NCI-H82 treated with DMSO at 0.1 percent for 48 hours (cell line): Measurements from ENCODE around the gene SEMA6A.
"Not testable (repeated sequence)": the region's sequence is repeated elsewhere in the genome, so short reads cannot be mapped to it uniquely, and the experiment has no call there.

ENCODE experiments used
- DNase-seq: peaks from one replicate; lab custom pipeline; 2025; ENCODE audit not compliant: unreplicated experiment; lab: John Stamatoyannopoulos, UW

Gene SEMA6A

DNA sequence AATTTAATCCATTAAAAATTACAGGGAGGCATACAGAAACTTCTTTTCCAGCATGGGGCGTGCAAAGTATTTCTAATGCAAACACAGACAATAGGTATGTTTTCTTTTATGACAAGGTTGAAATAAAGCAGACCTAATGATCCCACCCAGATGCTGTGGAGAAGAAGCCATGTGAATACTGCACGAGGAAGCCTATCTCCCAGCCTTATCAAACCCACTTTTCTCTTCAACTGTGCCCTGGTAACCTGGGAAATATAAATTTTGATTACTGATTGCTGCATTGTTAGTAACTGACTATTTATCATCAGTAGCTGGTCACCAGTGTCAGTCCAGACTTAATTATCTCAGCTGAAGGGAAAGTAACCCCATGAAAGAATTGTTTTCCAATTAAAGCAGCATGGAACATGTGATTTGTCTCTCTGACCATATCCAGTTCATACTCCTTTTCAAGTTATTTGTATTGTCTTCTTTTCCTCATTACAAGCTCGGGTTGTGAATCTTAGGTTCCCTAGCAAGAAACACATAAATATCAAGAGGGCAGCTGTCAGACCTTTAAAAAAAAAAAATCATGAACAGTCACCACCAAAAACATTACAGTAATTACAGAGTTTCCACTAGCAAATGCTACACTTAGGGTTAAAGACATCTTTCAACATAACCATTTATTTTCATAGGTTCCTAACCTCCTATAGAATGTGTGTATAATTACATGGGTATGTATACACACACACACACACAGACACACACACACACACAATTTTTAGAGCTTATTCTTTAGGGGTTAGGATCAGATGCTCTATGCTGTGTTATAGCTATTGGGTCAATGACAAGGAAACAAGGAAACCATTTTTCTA is 50.3 kb downstream of the SEMA6A start:
- no peak for DNase-seq

DNA sequence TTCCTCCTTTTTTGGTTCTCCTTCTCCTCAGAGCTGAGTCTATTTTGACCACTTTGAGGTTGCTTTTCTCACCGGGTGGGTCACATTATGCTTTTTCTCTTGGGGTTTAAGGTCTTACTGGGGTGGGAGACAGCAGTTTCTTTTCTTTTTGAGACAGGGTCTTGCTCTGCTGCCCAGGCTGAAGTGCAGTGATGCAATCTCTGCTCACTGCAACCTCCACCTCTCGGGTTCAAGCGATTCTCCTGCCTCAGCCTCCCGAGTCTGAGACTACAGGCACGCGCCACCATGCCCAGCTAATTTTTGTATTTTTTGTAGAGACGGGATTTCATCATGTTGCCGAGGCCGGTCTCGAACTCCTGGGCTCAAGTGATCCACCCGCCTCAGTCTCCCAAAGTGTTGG is 51.4 kb downstream of the SEMA6A start:
- DNase-seq: not testable (repeated sequence)

- no peak for DNase-seq
Measured at GRCh38 chr5:116522356-116523136, 52.1 kb downstream of the SEMA6A start.

DNA sequence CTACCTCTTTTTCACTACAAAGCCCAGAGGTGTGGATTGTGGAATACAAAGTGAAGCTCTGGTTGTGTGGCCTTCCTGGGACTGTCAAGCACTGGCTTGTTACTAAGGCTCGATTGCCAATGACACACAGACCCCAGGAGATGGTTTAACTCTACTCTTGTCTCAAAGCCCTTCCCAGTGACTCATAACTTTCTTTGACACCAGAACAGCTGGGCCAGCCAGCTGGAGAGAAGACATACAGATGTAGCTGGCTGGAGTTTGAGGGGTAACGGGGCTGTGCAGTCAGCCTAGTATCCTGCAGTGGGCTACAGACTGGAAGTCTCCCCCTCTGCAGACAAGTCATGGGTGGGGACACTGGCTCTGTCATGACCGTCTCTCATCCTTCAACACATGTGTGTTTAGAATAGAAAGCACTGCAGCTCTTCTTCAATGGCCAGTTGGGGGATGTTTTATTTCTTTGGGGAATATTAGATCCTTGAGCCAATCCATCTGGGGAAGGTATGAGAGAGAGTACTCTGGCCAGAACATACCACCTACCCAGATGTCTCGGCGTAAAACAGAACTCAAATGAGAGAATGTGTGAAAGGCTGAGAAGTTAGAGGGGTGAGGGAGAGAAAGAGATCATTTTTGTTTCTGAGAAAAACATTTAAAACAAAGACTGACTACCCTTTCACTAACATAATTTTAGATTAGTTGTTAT is 53.3 kb downstream of the SEMA6A start:
- DNase-seq: no peak

DNA sequence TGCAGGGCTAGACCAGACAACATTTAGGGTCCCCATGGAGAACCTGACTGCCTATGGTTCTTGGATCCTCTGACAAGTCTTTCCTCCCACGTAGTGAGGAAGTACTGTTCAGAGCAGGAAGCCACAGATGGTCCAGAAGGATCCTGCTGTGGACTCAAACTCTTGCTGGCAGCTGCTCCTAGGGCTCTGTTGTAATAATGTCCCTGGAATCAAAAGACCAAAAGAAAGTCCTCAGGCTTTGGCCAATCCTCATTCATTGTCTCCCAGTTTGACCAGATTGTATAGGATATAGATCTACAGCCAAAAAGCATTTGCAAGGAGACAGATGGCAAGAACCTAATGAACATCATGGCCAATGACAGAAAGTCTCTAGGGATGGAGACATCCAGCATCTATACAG is 53.9 kb downstream of the SEMA6A start:
- no peak for DNase-seq

DNA sequence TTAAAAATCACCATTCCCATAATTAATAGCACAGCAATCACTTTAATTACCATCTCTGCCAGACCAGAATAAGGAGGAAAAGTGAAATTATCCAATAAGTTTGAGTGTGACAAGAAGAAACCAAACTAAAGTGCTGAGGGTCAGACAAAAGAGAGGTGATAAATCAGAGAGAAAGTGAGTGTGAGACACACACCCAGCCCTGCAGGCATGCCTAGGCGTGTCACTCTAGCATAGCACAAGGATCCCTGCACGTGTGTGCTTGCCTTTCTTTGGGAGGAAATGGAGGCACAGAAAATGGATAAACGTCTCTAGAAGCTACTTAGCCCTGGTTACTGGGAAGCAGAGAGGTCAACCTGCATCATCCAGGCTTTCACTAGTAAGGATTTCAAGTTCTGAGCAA is 56.2 kb downstream of the SEMA6A start:
- no peak for DNase-seq

DNA sequence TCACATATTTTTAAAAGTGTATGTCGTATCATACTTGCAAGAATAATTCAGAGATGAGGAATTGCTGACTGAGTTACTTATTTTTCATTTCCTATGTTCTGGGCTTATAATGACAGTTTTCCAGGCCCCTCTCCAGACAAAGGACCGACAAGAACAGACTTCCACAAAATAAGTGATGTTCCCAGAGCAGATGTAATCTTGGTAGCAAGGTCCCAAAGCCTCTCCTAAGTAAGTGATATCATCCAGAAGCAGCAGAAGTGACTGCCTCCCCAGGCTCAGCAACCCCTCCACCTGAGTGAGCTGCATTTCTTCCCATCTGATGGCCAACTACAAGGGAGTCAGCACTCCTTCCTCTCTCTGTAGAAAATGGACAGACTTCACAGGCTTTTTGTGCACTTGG is 57.1 kb downstream of the SEMA6A start:
- no peak for DNase-seq

DNA sequence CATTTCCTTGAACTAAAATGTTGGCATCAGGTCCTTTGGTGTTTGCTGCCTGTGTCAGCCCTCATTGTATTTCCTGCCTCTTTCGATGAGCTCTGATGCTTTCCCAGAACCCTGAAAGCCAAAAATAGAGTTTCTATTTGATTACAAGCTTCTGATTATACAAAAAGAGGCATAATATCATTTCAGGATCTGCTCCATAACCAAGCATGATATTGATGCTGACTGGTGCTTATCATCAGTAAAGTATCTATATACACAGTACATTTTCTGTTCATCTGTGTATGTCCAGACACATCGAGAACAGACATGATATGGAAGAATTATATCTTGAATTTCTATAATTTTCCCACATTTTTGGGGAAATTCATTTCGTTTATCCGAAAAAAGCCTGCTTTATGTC is 58.6 kb downstream of the SEMA6A start:
- no peak for DNase-seq

DNA sequence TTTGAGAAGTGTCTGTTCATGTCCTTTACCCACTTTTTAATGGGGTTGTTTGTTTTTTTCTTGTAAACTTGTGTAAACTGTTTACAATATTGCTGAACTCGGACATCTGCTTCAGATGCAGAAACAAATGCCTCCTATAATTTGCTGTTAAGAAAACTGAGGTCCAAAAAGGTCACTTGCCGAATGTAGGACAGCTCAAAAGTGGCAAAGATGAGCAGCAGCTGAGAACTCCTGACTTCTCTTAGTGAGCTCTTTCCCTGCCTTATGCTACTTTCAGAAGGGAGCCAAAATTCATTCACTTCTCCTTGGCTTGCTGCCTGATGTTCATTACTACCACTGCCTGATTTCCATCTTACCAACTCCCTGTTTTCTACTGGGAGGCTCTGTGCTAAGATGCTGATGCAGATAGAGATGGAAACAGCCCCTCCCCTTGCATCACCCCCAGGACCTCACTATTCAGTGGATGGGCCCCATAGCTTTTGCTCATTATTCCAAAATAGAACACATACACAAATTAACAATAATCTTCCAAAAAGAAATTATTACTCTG is 60.1 kb downstream of the SEMA6A start:
- no peak for DNase-seq

DNA sequence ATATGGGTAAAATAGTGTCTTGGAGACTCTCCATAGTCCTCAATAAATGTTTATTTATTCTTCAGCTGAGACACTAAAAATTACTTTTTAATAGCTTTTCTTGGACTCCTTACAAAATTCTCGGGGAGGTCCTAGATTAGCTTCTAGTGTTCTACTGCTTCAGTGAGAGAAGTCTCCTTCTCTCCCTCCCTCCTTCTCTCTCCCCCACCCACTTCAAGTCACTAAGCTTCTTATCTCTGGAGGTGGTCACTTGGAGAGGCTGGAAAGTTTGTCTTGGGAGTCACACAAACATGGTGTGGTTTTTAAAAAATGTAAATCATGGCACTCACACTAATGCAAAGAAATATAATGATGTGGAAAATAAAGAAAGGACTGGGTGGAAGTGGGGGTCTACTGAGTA is 64.1 kb downstream of the SEMA6A start:
- DNase-seq: no peak

GRCh38 chr5:116509483-116510244 is 65.0 kb downstream of the SEMA6A start:
- no peak for DNase-seq

DNA sequence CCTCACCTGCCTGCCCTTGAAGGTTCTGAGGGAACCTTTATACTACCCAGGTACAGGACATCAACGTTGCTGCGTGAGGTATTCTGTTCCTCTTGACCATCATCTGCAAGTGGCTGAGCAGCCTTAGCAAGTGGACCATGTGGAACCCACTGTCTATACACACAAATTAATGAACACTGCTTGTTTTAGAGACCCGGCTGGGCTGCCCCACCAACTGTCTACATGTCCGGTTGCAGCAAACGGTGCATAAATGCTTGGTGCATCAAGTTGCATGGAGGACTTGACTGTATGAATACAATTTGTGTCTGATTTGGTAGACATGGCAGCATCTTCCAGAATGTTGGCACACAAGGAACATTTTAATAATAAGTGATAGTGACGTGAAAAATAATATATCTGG is 65.8 kb downstream of the SEMA6A start:
- DNase-seq: no peak

GRCh38 chr5:116507941-116508655 is 66.5 kb downstream of the SEMA6A start:
- no peak for DNase-seq

- no peak for DNase-seq
Measured at GRCh38 chr5:116507051-116507537, 67.5 kb downstream of the SEMA6A start.

DNA sequence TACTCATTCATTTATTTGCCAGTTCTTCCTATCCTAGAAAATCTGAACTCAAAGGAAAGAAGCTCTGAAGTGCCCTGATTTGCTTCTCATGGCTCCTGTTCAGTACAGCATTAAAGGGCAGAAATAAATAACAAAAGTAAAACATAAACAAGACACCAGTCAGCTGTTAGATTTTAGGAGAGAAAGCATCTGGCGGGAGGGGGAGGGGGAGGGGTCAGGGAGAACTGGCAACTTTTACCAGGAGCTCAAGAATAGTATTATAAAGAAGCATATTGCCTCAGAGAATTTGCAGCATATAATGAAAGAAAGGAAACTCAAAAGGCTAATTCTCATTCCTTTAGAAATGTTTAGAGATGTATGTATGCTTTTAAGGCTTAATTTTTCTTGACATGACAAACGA is 68.1 kb downstream of the SEMA6A start:
- DNase-seq: no peak

- DNase-seq: no peak
Measured at GRCh38 chr5:116504593-116505166, 69.9 kb downstream of the SEMA6A start.

DNA sequence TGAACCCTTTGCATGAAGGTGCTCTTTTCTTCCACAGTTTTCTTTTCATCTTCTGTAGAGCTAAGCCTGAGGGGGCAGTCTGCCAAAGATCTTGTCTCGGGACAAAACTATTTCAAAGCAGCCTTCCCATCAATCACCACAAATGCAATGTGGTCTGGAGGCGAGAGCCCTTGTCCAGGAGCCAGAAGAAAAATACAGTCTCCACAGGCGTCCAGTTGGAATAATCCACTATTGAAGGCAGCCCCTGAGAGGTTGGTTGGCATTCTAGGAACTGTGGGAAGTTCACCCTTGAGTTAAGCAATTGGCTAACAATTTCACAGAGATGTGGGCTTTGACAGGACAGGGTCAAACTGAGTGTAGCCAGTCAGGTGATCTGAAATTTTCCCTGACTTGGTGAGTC is 72.0 kb downstream of the SEMA6A start:
- no peak for DNase-seq

GRCh38 chr5:116502138-116502537 is 72.5 kb downstream of the SEMA6A start:
- no peak for DNase-seq

GRCh38 chr5:116498503-116499048 is 76.0 kb downstream of the SEMA6A start:
- DNase-seq: no peak
